ENCODE data around the gene PREB.
A peak's percentile ranks its signal among the peaks of the same experiment; 100 is the strongest.

PREB gene

GRCh38 chr2:27102329-27102728 is 32.1 kb downstream of the PREB start:
- no peak for DNase-seq (ENCODE audit: low read depth)
- no peak overlapping the region for H3K4me3 ChIP-seq (ENCODE audit: low read depth, low read length)

- DNase-seq (ENCODE audit: low read depth), result no peak
- H3K4me3 ChIP-seq (ENCODE audit: low read depth, low read length), result no peak overlapping the region
Observed at GRCh38 chr2:27100036-27100435, 34.4 kb downstream of the PREB start.

- no peak for DNase-seq (ENCODE audit: low read depth)
- H3K4me3 ChIP-seq (ENCODE audit: low read depth, low read length), result no peak overlapping the region
Observed at GRCh38 chr2:27099334-27099955, 35.0 kb downstream of the PREB start.

GRCh38 chr2:27097341-27097740 is 37.1 kb downstream of the PREB start:
- no peak overlapping the region for H3K4me3 ChIP-seq (ENCODE audit: low read depth, low read length)
- DNase-seq (ENCODE audit: low read depth), result no peak

- no peak overlapping the region for H3K4me3 ChIP-seq (ENCODE audit: low read depth, low read length)
- no peak for DNase-seq (ENCODE audit: low read depth)
Observed at GRCh38 chr2:27096748-27097297, 37.6 kb downstream of the PREB start.

GRCh38 chr2:27095745-27096651 is 38.4 kb downstream of the PREB start:
- peak overlapping the region; percentile 20 for H3K4me3 ChIP-seq (ENCODE audit: low read depth, low read length)
- no peak for DNase-seq (ENCODE audit: low read depth)

- H3K4me3 ChIP-seq (ENCODE audit: low read depth, low read length), result no peak overlapping the region
- no peak for DNase-seq (ENCODE audit: low read depth)
Observed at GRCh38 chr2:27095427-27095744, 39.0 kb downstream of the PREB start.

GRCh38 chr2:27094353-27094984 is 40.0 kb downstream of the PREB start:
- H3K4me3 ChIP-seq (ENCODE audit: low read depth, low read length), result no peak overlapping the region
- no peak for DNase-seq (ENCODE audit: low read depth)

- DNase-seq (ENCODE audit: low read depth), result no peak
- no peak overlapping the region for H3K4me3 ChIP-seq (ENCODE audit: low read depth, low read length)
Observed at GRCh38 chr2:27093430-27094352, 40.7 kb downstream of the PREB start.

- H3K4me3 ChIP-seq (ENCODE audit: low read depth, low read length), result no peak overlapping the region
Observed at GRCh38 chr2:27092696-27093429, 41.6 kb downstream of the PREB start.

GRCh38 chr2:27091746-27092695 is 42.4 kb downstream of the PREB start:
- H3K4me3 ChIP-seq (ENCODE audit: low read depth, low read length), result no peak overlapping the region
- DNase-seq (ENCODE audit: low read depth), result no peak

More at GRCh38 chr2:27092696-27093429, 41.6 kb downstream of the PREB start:
- no peak for DNase-seq (ENCODE audit: low read depth)

- no peak overlapping the region for H3K4me3 ChIP-seq (ENCODE audit: low read depth, low read length)
Observed at GRCh38 chr2:27089111-27089954, 45.1 kb downstream of the PREB start.

GRCh38 chr2:27088634-27089033 is 45.8 kb downstream of the PREB start:
- no peak overlapping the region for H3K4me3 ChIP-seq (ENCODE audit: low read depth, low read length)
- no peak for DNase-seq (ENCODE audit: low read depth)

More at GRCh38 chr2:27089111-27089954, 45.1 kb downstream of the PREB start:
- no peak for DNase-seq (ENCODE audit: low read depth)

- no peak overlapping the region for H3K4me3 ChIP-seq (ENCODE audit: low read depth, low read length)
- DNase-seq (ENCODE audit: low read depth), result no peak
Observed at GRCh38 chr2:27087823-27088410, 46.5 kb downstream of the PREB start.

- no peak for DNase-seq (ENCODE audit: low read depth)
- peak within 1 kb of the TSS; percentile 52 for H3K4me3 ChIP-seq (ENCODE audit: low read depth, low read length)
Observed at GRCh38 chr2:27086724-27087593, 47.5 kb downstream of the PREB start, which contains the start of gene KHK. KHK (plus strand) TSS chr2:27086772; CDS start chr2:27087260, 488 bp downstream.

Measured in skeletal muscle cell (primary cell).